PC-9 (cell line): ENCODE measurements around the gene SPG11. TPM values are rescaled to one million over a fixed set of nuclear protein-coding genes. Genes with fewer than 3 reads are reported as not detected.

Source experiments
- BruUV-seq: library from RNA; stranded (reverse); fragments of 400-500 nt; replicated peaks from 2 replicates; lab custom pipeline; 2021; lab: Mats Ljungman, UMichigan
- CTCF ChIA-PET: fragments of 300-600 bp; sonication (Branson Sonifier 250); formaldehyde crosslinking; loops from one replicate; lab custom pipeline; 2022; ENCODE audit warnings: antibody characterized with exemption; lab: Charles Lee
- POLR2A ChIA-PET: fragments of 300-600 bp; sonication (Branson Sonifier 250); formaldehyde crosslinking; loops from one replicate; lab custom pipeline; 2022; ENCODE audit warnings: antibody characterized with exemption; ENCODE audit not compliant: unreplicated experiment; lab: Charles Lee
- DNase-seq, 2 experiments: peaks; one replicate each; pipeline versions ENCODE4 v3.0.0 to v3.0.0-alpha.2; 2015 to 2022; ENCODE audit warnings: mixed read lengths in 1 of 2
- H2AFZ ChIP-seq: fragments of 200-600 bp; sonication (generic); 2 replicates; pipeline ENCODE4 v1.8.1; 2017; ENCODE audit warnings: antibody characterized with exemption
- H3F3A ChIP-seq: fragments of 200-600 bp; sonication (generic); 2 replicates; pipeline ENCODE4 v1.8.1; 2017; ENCODE audit warnings: antibody characterized with exemption, mild to moderate bottlenecking, low read depth; ENCODE audit not compliant: insufficient read depth
- H3K27ac ChIP-seq: fragments of 200-600 bp; sonication (generic); 2 replicates; pipeline ENCODE4 v1.6.1; 2016; ENCODE audit warnings: mixed run types
- H3K27me3 ChIP-seq: fragments of 200-600 bp; sonication (generic); 2 replicates; pipeline ENCODE4 v1.6.1; 2016; ENCODE audit warnings: low read depth, mixed run types; ENCODE audit not compliant: insufficient read depth
- H3K36me3 ChIP-seq: fragments of 200-600 bp; sonication (generic); 2 replicates; pipeline ENCODE4 v1.6.1; 2016; ENCODE audit warnings: low read depth, mixed run types
- H3K4me1 ChIP-seq: fragments of 200-600 bp; sonication (generic); replicated peaks from 2 replicates; pipeline ENCODE4 v1.6.1; 2016; ENCODE audit warnings: mixed run types; ENCODE audit not compliant: insufficient read depth
- H3K4me2 ChIP-seq: fragments of 200-600 bp; sonication (generic); 2 replicates; pipeline ENCODE4 v1.6.1; 2017; ENCODE audit warnings: mixed run types
- H3K4me3 ChIP-seq: fragments of 200-600 bp; sonication (generic); 2 replicates; pipeline ENCODE4 v1.6.1; 2016; ENCODE audit warnings: mixed run types
- H3K79me2 ChIP-seq: fragments of 200-600 bp; sonication (generic); 2 replicates; pipeline ENCODE4 v1.6.1; 2017; ENCODE audit warnings: low read depth, mixed run types
- H3K9me2 ChIP-seq: fragments of 200-600 bp; sonication (generic); 2 replicates; pipeline ENCODE4 v1.8.1; 2017; ENCODE audit warnings: mild to moderate bottlenecking; ENCODE audit not compliant: insufficient read depth
- H3K9me3 ChIP-seq: fragments of 200-600 bp; sonication (generic); 2 replicates; pipeline ENCODE4 v1.8.1; 2016; ENCODE audit warnings: low read depth; ENCODE audit not compliant: insufficient read depth
- H4K20me1 ChIP-seq: fragments of 200-600 bp; sonication (generic); 2 replicates; pipeline ENCODE4 v1.8.1; 2017; ENCODE audit not compliant: insufficient read depth
- CTCF ChIP-seq: fragments of 200-600 bp; sonication (generic); conservative IDR thresholded peaks from 2 replicates; pipeline ENCODE4 v1.6.1; 2017; ENCODE audit warnings: mixed run types, antibody characterized with exemption, mild to moderate bottlenecking, moderate library complexity
- EZH2 ChIP-seq: fragments of 200-600 bp; sonication (generic); IDR thresholded peaks from 2 replicates; pipeline ENCODE4 v1.8.0; 2017; ENCODE audit warnings: antibody characterized with exemption, low read depth
- intact Hi-C: fragments of 100-400 bp; cut with micrococcal nuclease; formaldehyde crosslinking; loops from one replicate; pipeline ENCODE4 v1.10.0; 2022; ENCODE audit not compliant: unreplicated experiment
- total RNA-seq: library from RNA; stranded (reverse); gene quantifications from 2 replicates; pipeline ENCODE4 v1.2.3, GENCODE V29; 2021

The SPG11 gene
- total RNA-seq, 1 experiment from 2014 or later, result 64.2 TPM

- TF ChIP-seq EZH2 (no peak), CTCF (no peak)
- H4K20me1 ChIP-seq, result no peaks in the 10 kb centered on the region
- 0 out of 2 replicates have a peak overlapping the region, but pooled peaks have one; percentile 11 for H3K27ac ChIP-seq
- intact Hi-C loops, result loop anchor here (5.0 kb wide), 1 partner anchor 146 kb away; the partner anchor contains the start of gene TRIM69
- no TSS peak for BruUV-seq
- peaks cover 12% of the 10 kb centered on the region for H3K4me1 ChIP-seq
- H3K36me3 ChIP-seq, result 0 out of 2 replicates have a peak, but pooled peaks cover 4% of the 10 kb centered on the region
- ChIA-PET CTCF (no interaction called here), POLR2A (no interaction called here)
- H3K4me3 ChIP-seq, result no peak overlapping the region
- no peaks in the 10 kb centered on the region for H3K9me3 ChIP-seq
- no peaks in the 10 kb centered on the region for H3K27me3 ChIP-seq
- H3F3A ChIP-seq, result peaks cover 3% of the 10 kb centered on the region; the same call in 1 of the 2 replicates
- H3K9me2 ChIP-seq, result no peaks in the 10 kb centered on the region
- H3K4me2 ChIP-seq, result no peak overlapping the region
- no peaks in the 10 kb centered on the region for H3K79me2 ChIP-seq
- H2AFZ ChIP-seq, result no peak overlapping the region
- peak; percentile 38 to 61 for DNase-seq
These were observed 72.1 kb downstream of the SPG11 start for GRCh38 chr15:44591326-44591725.

- ChIA-PET POLR2A (no interaction called here), CTCF (no interaction called here)
- Histone ChIP-seq H4K20me1 (no peaks in the 10 kb centered on the region), H3K27ac (no peak overlapping the region), H3K9me2 (no peaks in the 10 kb centered on the region), H3K9me3 (no peaks in the 10 kb centered on the region), H3F3A (peaks cover 3% of the 10 kb centered on the region; the same call in 1 of the 2 replicates), H3K4me1 (peaks cover 12% of the 10 kb centered on the region), H3K36me3 (peaks cover 4% of the 10 kb centered on the region; the same call in 1 of the 2 replicates), H3K79me2 (no peaks in the 10 kb centered on the region), H3K27me3 (no peaks in the 10 kb centered on the region), H3K4me3 (no peak overlapping the region), H3K4me2 (no peak overlapping the region), H2AFZ (no peak overlapping the region)
- BruUV-seq, result no TSS peak
- no peak for TF ChIP-seq EZH2
- no peak for TF ChIP-seq CTCF
- intact Hi-C loops, result no loop called here
- no peak for DNase-seq
These were observed 74.9 kb downstream of the SPG11 start for GRCh38 chr15:44588541-44588940.

- H3K36me3 ChIP-seq, result peaks cover under 1% of the 10 kb centered on the region; the same call in 1 of the 2 replicates
- H3K27me3 ChIP-seq, result no peaks in the 10 kb centered on the region
- ChIA-PET CTCF (interaction anchor here (0.6 kb wide), 1 partner anchor 202 kb away, joined by 4 read pairs; no protein-coding TSS in a partner anchor), POLR2A (no interaction called here)
- BruUV-seq, result no TSS peak
- peaks cover 3% of the 10 kb centered on the region; the same call in 1 of the 2 replicates for H3K4me1 ChIP-seq
- H2AFZ ChIP-seq, result no peak overlapping the region
- TF ChIP-seq EZH2 (no peak), CTCF (no peak)
- intact Hi-C loops, result no loop called here
- H3K79me2 ChIP-seq, result no peaks in the 10 kb centered on the region
- H3K27ac ChIP-seq, result no peak overlapping the region
- no peaks in the 10 kb centered on the region for H3K9me3 ChIP-seq
- H3K4me3 ChIP-seq, result no peak overlapping the region
- no peaks in the 10 kb centered on the region for H3K9me2 ChIP-seq
- H3F3A ChIP-seq, result no peaks in the 10 kb centered on the region
- no peak for DNase-seq
- H4K20me1 ChIP-seq, result no peaks in the 10 kb centered on the region
- H3K4me2 ChIP-seq, result no peak overlapping the region
These were observed 77.8 kb downstream of the SPG11 start for GRCh38 chr15:44585633-44586032.
